ENCODE data around the gene HESX1. TPM values are rescaled to one million over a fixed set of nuclear protein-coding genes. Genes with fewer than 3 reads are reported as not detected.

Gene HESX1
- polyA plus RNA-seq (ENCODE audit: insufficient read depth in 1 of 5, insufficient read length in 5 of 5, low replicate concordance in 1 of 5): 1 to 10 TPM; 3.3 to 4.9 (median 3.9) TPM
- long read RNA-seq, donor 1, partial matches to known transcripts: 15 of 48 reads
- long read RNA-seq, donor 1, other reads (novel, unspliced or antisense): 33 of 48 reads
- long read RNA-seq, donor 2, partial matches to known transcripts: 0 of 1 reads
- long read RNA-seq, donor 2, other reads (novel, unspliced or antisense): 0 of 1 reads
- long read RNA-seq, donor 3: 0 reads
- long read RNA-seq, donor 4: 0 reads
- long read RNA-seq, donor 5: 0 reads
- long read RNA-seq, donor 6: 0 reads
- long read RNA-seq, donor 7, partial matches to known transcripts: 55 of 87 reads
- long read RNA-seq, donor 7, other reads (novel, unspliced or antisense): 32 of 87 reads
- long read RNA-seq, donor 8: 0 reads

GRCh38 chr3:57199895-57200297 lies at the start of gene HESX1:
HESX1 (minus strand) TSS chr3:57199978; CDS start chr3:57199918, 60 bp downstream.
- no peak for DNase-seq

- no peak for DNase-seq
Measured at GRCh38 chr3:57244946-57245345, 45.2 kb upstream of the HESX1 start.

- no peak for DNase-seq
Measured at GRCh38 chr3:57234613-57235575, 35.1 kb upstream of the HESX1 start.

- DNase-seq: no peak
Measured at GRCh38 chr3:57233799-57234198, 34.0 kb upstream of the HESX1 start.

- no peak for DNase-seq
Measured at GRCh38 chr3:57230006-57230405, 30.2 kb upstream of the HESX1 start.

- DNase-seq: peak; percentile 57 to 58
Measured at GRCh38 chr3:57227930-57228751, 28.4 kb upstream of the HESX1 start.

- peak; percentile 94 to 95 for DNase-seq
Measured at GRCh38 chr3:57227204-57227929, 27.6 kb upstream of the HESX1 start, which contains the start of gene APPL1. APPL1 (plus strand) TSS chr3:57227729; CDS start chr3:57227884, 155 bp downstream.

- DNase-seq: no peak
Measured at GRCh38 chr3:57226176-57226575, 26.4 kb upstream of the HESX1 start.

GRCh38 chr3:57224856-57225255 lies 25.1 kb upstream of the HESX1 start:
- no peak for DNase-seq

GRCh38 chr3:57221883-57222282 lies 22.1 kb upstream of the HESX1 start:
- DNase-seq: peak; percentile 12 to 25

GRCh38 chr3:57206423-57206822 lies 6.6 kb upstream of the HESX1 start:
- no peak for DNase-seq

- DNase-seq: no peak
Measured at GRCh38 chr3:57194641-57195040, 5.1 kb downstream of the HESX1 start.

- DNase-seq: no peak
Measured at GRCh38 chr3:57192028-57192427, 7.8 kb downstream of the HESX1 start.

GRCh38 chr3:57184526-57184925 lies 15.3 kb downstream of the HESX1 start:
- no peak for DNase-seq

- DNase-seq: no peak
Measured at GRCh38 chr3:57179580-57180410, 20.0 kb downstream of the HESX1 start.

GRCh38 chr3:57176045-57176444 lies 23.7 kb downstream of the HESX1 start:
- DNase-seq: no peak

- no peak for DNase-seq
Measured at GRCh38 chr3:57173687-57174086, 26.1 kb downstream of the HESX1 start.

GRCh38 chr3:57170946-57171345 lies 28.8 kb downstream of the HESX1 start:
- no peak for DNase-seq

- DNase-seq: peak; percentile 66 to 69
Measured at GRCh38 chr3:57169872-57170623, 29.7 kb downstream of the HESX1 start.

Measured in right lung (tissue), 10 donors.